Measurements from ENCODE around the gene TRAF4.
"Not testable (repeated sequence)": the region's sequence is repeated elsewhere in the genome, so short reads cannot be mapped to it uniquely, and the experiment has no call there.

The TRAF4 gene

GRCh38 chr17:28747801-28748750 lies 4.3 kb downstream of the TRAF4 start:
- DNase-seq (ENCODE audit: low read depth in 2 of 2), result no peak

- no peak for DNase-seq (ENCODE audit: low read depth in 2 of 2)
Observed at GRCh38 chr17:28748852-28749515, 5.2 kb downstream of the TRAF4 start.

GRCh38 chr17:28749516-28750177 lies 5.8 kb downstream of the TRAF4 start:
- DNase-seq (ENCODE audit: low read depth in 2 of 2), result no peak

- DNase-seq (ENCODE audit: low read depth in 2 of 2), result peak; percentile 76 to 80
Observed at GRCh38 chr17:28750178-28751047, 6.6 kb downstream of the TRAF4 start.

- DNase-seq (ENCODE audit: low read depth in 2 of 2), result no peak
Observed at GRCh38 chr17:28751600-28752366, 8.0 kb downstream of the TRAF4 start.

GRCh38 chr17:28755486-28755885 lies 11.7 kb downstream of the TRAF4 start:
- no peak for DNase-seq (ENCODE audit: low read depth in 2 of 2)

- DNase-seq (ENCODE audit: low read depth in 2 of 2), result no peak
Observed at GRCh38 chr17:28756049-28756804, 12.4 kb downstream of the TRAF4 start.

GRCh38 chr17:28758411-28759121 lies 14.8 kb downstream of the TRAF4 start:
- no peak for DNase-seq (ENCODE audit: low read depth in 2 of 2)

- no peak for DNase-seq (ENCODE audit: low read depth in 2 of 2)
Observed at GRCh38 chr17:28759256-28759865, 15.6 kb downstream of the TRAF4 start.

GRCh38 chr17:28760601-28761562 lies 17.1 kb downstream of the TRAF4 start:
- no peak for DNase-seq (ENCODE audit: low read depth in 2 of 2)

- DNase-seq (ENCODE audit: low read depth in 2 of 2), result no peak
Observed at GRCh38 chr17:28763137-28763799, 19.5 kb downstream of the TRAF4 start.

- DNase-seq (ENCODE audit: low read depth in 2 of 2), result peak; percentile 54 to 70
Observed at GRCh38 chr17:28763804-28764266, 20.0 kb downstream of the TRAF4 start.

GRCh38 chr17:28765038-28765437 lies 21.2 kb downstream of the TRAF4 start:
- no peak for DNase-seq (ENCODE audit: low read depth in 2 of 2)

- no peak for DNase-seq (ENCODE audit: low read depth in 2 of 2)
Observed at GRCh38 chr17:28773736-28774135, 29.9 kb downstream of the TRAF4 start.

- DNase-seq (ENCODE audit: low read depth in 2 of 2), result no peak
Observed at GRCh38 chr17:28774206-28774605, 30.4 kb downstream of the TRAF4 start.

- no peak for DNase-seq (ENCODE audit: low read depth in 2 of 2)
Observed at GRCh38 chr17:28777178-28777577, 33.4 kb downstream of the TRAF4 start.

- DNase-seq (ENCODE audit: low read depth in 2 of 2), result not testable (repeated sequence)
Observed at GRCh38 chr17:28779601-28780000, 35.8 kb downstream of the TRAF4 start.

All from stimulated activated CD8-positive, alpha-beta memory T cell treated with anti-CD3 and anti-CD28 coated beads, Interleukin-7, amount 100 ng/mL, for 4 hours (primary cell).